ENCODE results near the gene KCNJ14.
A peak's percentile ranks its signal among the peaks of the same experiment; 100 is the strongest.

Gene KCNJ14

DNA sequence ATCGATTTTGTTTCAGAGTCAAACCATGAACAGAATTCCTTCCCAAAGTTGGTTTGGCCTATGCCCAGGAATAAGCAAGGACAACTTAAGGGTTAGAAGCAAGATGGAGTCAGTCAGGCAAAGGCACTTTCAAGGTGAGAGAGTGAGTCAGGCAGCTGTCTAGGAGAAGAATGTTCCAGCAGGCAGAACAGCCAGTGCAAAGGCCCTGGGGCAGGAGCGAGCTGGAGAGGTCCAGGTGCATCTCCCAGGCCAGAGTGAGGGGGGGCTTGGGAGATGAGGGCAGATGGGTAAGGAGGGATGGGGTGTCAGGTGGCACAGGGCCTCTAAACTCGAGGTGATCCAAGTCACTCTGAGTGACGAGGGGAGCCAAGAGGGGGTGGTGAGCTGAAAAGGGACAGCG, 18.8 kb upstream of the KCNJ14 start:
- Mint-ChIP-seq H3K27ac (ENCODE audit: low read depth) (no peak overlapping the region), H3K9me3 (no peaks in the 10 kb centered on the region), H3K4me3 (no peak overlapping the region), H3K36me3 (ENCODE audit: insufficient read depth) (peaks cover 3% of the 10 kb centered on the region), H3K4me1 (peaks cover 1% of the 10 kb centered on the region), H3K27me3 (peaks cover 32% of the 10 kb centered on the region)
- ATAC-seq (replicated peaks; ENCODE audit: extremely low read depth, poor library complexity, severe bottlenecking) (no peak), DNase-seq (ENCODE audit: low spot score in 2 of 2) (no peak)

DNA sequence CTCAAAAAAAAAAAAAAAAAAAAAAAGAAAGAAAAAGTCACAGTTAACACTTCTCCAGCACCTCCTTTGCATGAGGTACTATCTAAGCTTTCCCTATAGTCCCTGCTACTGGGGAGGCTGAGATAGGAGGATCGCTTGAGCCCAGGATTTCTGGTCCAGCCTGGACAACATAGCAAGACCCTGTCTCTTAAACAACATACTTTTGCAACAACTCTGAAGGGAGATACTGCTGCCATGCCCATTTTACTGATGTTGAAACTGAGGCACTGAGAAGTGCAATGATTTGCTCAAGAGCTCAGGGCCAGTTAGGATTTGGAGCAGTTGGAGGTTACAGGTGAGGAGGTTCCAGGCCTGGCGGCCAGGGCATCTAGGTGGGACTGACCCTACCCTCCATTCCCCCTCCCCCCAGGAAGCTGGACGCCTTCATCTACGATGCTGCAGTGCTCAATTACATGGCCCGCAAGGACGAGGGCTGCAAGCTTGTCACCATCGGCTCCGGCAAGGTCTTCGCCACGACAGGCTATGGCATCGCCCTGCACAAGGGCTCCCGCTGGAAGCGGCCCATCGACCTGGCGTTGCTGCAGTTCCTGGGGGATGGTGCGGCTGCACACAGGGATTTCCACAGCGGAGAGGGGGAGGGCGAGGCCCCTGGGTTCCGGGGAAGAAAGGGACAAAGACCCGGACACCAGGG, 13.9 kb upstream of the KCNJ14 start:
- Mint-ChIP-seq H3K27ac (ENCODE audit: low read depth) (no peak overlapping the region), H3K27me3 (peaks cover 34% of the 10 kb centered on the region), H3K4me3 (peak overlapping the region; percentile 69), H3K9me3 (no peaks in the 10 kb centered on the region), H3K4me1 (peaks cover 28% of the 10 kb centered on the region), H3K36me3 (ENCODE audit: insufficient read depth) (peaks cover 14% of the 10 kb centered on the region)
- DNase-seq (ENCODE audit: low spot score in 2 of 2), result no peak
- ATAC-seq (replicated peaks; ENCODE audit: extremely low read depth, poor library complexity, severe bottlenecking), result no peak

DNA sequence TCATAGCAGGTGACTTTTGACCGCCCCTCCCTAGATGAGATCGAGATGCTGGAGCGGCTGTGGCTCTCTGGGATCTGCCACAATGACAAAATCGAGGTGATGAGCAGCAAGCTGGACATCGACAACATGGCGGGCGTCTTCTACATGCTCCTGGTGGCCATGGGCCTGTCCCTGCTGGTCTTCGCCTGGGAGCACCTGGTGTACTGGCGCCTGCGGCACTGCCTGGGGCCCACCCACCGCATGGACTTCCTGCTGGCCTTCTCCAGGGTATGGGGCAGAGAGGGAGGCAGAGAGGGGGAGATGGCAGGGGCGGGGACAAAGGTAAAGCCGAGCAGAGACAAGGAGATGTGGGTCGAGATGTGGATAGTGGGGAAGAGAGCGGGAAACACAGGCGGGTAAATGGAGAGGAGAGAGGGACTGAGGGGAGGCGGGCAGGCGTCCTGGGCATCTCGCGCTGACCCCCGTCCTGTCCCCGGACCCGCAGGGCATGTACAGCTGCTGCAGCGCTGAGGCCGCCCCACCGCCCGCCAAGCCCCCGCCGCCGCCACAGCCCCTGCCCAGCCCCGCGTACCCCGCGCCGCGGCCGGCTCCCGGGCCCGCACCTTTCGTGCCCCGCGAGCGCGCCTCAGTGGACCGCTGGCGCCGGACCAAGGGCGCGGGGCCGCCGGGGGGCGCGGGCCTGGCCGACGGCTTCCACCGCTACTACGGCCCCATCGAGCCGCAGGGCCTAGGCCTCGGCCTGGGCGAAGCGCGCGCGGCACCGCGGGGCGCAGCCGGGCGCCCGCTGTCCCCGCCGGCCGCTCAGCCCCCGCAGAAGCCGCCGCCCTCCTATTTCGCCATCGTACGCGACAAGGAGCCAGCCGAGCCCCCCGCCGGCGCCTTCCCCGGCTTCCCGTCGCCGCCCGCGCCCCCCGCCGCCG, 13.0 kb upstream of the KCNJ14 start:
- ATAC-seq (replicated peaks; ENCODE audit: extremely low read depth, poor library complexity, severe bottlenecking), result no peak
- peak overlapping the region; percentile 69 for H3K4me3 Mint-ChIP-seq
- peaks cover 28% of the 10 kb centered on the region for H3K4me1 Mint-ChIP-seq
- no peak for DNase-seq (ENCODE audit: low spot score in 2 of 2)
- peaks cover 25% of the 10 kb centered on the region for H3K27me3 Mint-ChIP-seq
- H3K9me3 Mint-ChIP-seq, result no peaks in the 10 kb centered on the region
- H3K27ac Mint-ChIP-seq (ENCODE audit: low read depth), result no peak overlapping the region
- H3K36me3 Mint-ChIP-seq (ENCODE audit: insufficient read depth), result peaks cover 19% of the 10 kb centered on the region

DNA sequence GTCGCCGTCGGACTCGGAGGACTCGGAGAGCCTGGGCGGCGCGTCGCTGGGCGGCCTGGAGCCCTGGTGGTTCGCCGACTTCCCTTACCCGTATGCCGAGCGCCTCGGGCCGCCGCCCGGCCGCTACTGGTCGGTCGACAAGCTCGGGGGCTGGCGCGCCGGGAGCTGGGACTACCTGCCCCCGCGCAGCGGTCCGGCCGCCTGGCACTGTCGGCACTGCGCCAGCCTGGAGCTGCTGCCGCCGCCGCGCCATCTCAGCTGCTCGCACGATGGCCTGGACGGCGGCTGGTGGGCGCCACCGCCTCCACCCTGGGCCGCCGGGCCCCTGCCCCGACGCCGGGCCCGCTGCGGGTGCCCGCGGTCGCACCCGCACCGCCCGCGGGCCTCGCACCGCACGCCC, 12.1 kb upstream of the KCNJ14 start:
- ATAC-seq (replicated peaks; ENCODE audit: extremely low read depth, poor library complexity, severe bottlenecking), result no peak
- Mint-ChIP-seq H3K36me3 (ENCODE audit: insufficient read depth) (peaks cover 24% of the 10 kb centered on the region), H3K27me3 (peaks cover 18% of the 10 kb centered on the region), H3K4me1 (peaks cover 31% of the 10 kb centered on the region), H3K9me3 (no peaks in the 10 kb centered on the region), H3K4me3 (no peak overlapping the region), H3K27ac (ENCODE audit: low read depth) (no peak overlapping the region)
- DNase-seq (ENCODE audit: low spot score in 2 of 2), result no peak

DNA sequence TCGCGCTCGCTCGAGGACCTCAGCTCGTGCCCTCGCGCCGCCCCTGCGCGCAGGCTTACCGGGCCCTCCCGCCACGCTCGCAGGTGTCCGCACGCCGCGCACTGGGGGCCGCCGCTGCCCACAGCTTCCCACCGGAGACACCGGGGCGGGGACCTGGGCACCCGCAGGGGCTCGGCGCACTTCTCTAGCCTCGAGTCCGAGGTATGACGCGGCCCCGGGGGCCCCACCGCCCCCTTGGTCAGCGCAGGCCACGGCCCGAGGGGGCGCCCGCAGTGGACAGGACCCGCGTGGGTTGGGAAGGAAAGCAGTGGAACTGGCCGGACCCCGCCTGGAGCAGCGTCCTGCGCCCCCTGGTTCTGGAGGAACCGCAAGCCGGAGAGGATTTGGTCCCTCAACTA, 11.6 kb upstream of the KCNJ14 start:
- ATAC-seq (replicated peaks; ENCODE audit: extremely low read depth, poor library complexity, severe bottlenecking) (no peak), DNase-seq (ENCODE audit: low spot score in 2 of 2) (no peak)
- Mint-ChIP-seq H3K27ac (ENCODE audit: low read depth) (no peak overlapping the region), H3K36me3 (ENCODE audit: insufficient read depth) (peaks cover 28% of the 10 kb centered on the region), H3K4me1 (peaks cover 36% of the 10 kb centered on the region), H3K27me3 (peaks cover 18% of the 10 kb centered on the region), H3K9me3 (no peaks in the 10 kb centered on the region), H3K4me3 (peak overlapping the region; percentile 94)

DNA sequence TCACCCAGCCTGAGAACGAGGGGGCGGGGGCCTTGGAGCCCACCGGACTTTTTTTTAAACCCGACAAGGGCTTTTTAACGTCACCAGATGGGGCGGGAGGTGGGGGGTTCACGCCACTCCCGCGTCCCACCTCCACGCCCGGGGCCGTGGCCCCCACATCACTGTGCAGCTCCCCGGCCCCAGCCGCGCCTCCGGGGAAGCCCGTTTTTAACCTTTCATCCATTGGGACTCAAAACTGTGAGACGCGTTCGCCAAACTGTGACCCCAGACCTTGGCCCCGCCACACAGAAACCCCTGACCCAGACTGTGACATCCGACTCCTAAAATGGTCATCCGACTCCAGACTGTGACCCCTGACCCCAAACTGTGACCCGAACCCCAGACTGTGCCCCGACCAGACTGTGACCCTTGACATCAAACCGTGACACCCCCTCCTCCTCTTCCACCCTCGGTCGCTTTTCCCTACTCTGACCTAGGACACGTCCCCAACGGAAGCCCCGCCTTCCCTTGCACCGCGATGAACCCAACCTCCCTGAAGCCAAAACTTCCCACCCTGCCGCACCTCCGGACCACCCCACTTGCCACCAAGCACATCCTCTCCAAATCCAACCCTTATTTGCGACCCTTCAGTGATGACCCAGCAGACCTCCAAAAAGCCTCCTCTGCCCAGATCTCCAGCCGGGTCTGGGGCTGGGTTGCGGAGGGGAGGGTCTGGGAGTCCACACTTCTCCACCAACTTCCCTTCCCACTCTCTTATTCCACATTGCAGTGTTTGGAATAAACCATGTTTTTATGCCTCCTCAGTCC, 11.0 kb upstream of the KCNJ14 start:
- peaks cover 42% of the 10 kb centered on the region for H3K4me1 Mint-ChIP-seq
- no peak overlapping the region for H3K27ac Mint-ChIP-seq (ENCODE audit: low read depth)
- H3K36me3 Mint-ChIP-seq (ENCODE audit: insufficient read depth), result peaks cover 32% of the 10 kb centered on the region
- peak overlapping the region; percentile 94 for H3K4me3 Mint-ChIP-seq
- DNase-seq (ENCODE audit: low spot score in 2 of 2) (no peak), ATAC-seq (replicated peaks; ENCODE audit: extremely low read depth, poor library complexity, severe bottlenecking) (no peak)
- no peaks in the 10 kb centered on the region for H3K9me3 Mint-ChIP-seq
- peaks cover 18% of the 10 kb centered on the region for H3K27me3 Mint-ChIP-seq

DNA sequence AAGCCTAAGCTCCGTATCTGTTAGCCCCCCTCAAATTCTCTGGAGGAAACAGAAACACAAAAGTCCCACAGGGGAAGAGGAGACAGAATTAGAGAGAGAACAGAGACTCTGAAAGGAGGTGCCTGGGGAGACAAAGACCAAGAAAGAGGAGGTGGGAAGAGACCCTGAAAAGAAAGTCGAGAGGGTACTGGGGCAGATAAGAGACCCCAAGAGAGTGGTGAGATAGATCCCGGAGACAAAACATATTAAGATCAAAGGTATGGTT, 10.5 kb upstream of the KCNJ14 start:
- Mint-ChIP-seq H3K27me3 (peaks cover 18% of the 10 kb centered on the region), H3K4me3 (peak overlapping the region; percentile 94), H3K9me3 (no peaks in the 10 kb centered on the region), H3K27ac (ENCODE audit: low read depth) (no peak overlapping the region), H3K4me1 (peaks cover 42% of the 10 kb centered on the region), H3K36me3 (ENCODE audit: insufficient read depth) (peaks cover 35% of the 10 kb centered on the region)
- ATAC-seq (replicated peaks; ENCODE audit: extremely low read depth, poor library complexity, severe bottlenecking), result no peak
- DNase-seq (ENCODE audit: low spot score in 2 of 2), result no peak

DNA sequence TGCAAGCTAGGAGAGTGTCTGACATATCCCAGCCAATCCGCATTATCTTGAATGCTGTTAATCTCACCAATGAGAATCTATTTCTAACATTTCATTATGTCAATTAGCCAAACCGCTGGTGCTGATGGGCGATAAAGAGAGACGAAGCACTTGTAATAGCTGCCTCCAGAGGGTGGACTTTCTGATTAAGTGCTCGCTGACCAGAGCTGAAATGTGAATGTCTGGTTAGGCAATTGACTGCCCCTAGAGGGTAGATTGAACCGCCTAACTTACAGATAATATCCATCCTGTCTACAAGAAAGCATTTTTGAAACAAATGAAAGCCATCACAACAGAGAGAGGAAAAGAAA, 10.1 kb upstream of the KCNJ14 start:
- Mint-ChIP-seq H3K27ac (ENCODE audit: low read depth) (peak overlapping the region; percentile 95), H3K4me1 (peaks cover 42% of the 10 kb centered on the region), H3K4me3 (peak overlapping the region; percentile 94), H3K27me3 (peaks cover 18% of the 10 kb centered on the region), H3K9me3 (no peaks in the 10 kb centered on the region), H3K36me3 (ENCODE audit: insufficient read depth) (peaks cover 38% of the 10 kb centered on the region)
- ATAC-seq (replicated peaks; ENCODE audit: extremely low read depth, poor library complexity, severe bottlenecking), result peak; percentile 40
- no peak for DNase-seq (ENCODE audit: low spot score in 2 of 2)

DNA sequence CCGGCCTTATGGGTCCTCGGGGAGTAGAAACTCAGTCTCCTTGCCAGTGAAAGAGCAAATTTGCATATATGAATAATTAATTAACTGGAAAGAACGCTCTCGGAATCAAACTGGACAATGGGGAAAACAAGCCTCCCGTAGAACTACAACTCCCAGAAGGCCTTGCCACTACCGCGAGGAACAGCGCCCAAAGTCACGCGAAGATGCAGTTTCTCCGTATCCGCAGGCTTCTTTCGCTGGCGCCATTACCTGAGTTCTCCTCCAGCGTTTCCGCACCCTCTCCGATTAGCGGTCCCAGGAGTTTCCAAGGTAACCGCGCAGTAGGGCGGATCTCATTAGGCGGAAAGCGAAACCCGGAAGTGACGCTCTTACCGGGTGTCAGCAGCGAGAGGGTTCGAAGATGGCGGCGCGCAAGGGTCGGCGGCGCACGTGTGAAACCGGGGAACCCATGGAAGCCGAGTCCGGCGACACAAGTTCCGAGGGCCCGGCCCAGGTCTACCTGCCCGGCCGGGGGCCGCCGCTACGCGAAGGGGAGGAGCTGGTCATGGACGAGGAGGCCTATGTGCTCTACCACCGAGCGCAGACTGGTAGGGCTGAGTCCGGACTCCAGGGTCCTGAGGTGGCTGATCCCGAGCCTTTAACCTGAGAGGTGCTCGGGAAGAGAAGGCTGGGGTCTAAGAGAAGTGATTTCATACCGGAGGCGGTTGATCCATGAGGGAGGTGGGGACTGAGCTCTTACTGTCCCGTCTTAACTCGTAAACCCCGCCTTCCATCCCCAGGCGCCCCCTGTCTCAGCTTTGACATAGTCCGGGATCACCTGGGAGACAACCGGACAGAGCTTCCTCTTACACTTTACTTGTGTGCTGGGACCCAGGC, 9.5 kb upstream of the KCNJ14 start, which contains the start of gene GRWD1:
Gene GRWD1, plus strand, starts transcription at position 378 of the 876 bp plus-strand sequence. Its CDS starts 23 bp downstream, at position 401.
- Mint-ChIP-seq H3K4me1 (peaks cover 42% of the 10 kb centered on the region), H3K27ac (ENCODE audit: low read depth) (peak within 1 kb of the TSS; percentile 95), H3K36me3 (ENCODE audit: insufficient read depth) (peaks cover 42% of the 10 kb centered on the region), H3K27me3 (peaks cover 18% of the 10 kb centered on the region), H3K9me3 (no peaks in the 10 kb centered on the region), H3K4me3 (peak within 1 kb of the TSS; percentile 94)
- ATAC-seq (replicated peaks; ENCODE audit: extremely low read depth, poor library complexity, severe bottlenecking) (peak; percentile 90), DNase-seq (ENCODE audit: low spot score in 2 of 2) (peak; percentile 77 to 93)

DNA sequence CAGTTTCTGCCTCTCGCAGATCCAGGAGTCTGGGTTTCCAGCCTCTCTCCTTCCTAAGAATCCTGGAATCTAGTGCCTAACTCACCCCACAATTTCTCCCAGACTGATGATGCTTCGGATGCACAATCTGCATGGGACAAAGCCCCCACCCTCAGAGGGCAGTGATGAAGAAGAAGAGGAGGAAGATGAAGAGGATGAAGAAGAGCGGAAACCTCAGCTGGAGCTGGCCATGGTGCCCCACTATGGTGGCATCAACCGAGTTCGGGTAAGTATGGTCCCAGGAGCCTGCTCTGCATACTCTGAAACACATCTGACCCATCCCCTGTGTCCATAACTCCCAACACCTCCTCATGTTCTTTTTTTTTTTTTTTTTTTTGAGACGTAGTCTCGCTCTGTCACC, 8.8 kb upstream of the KCNJ14 start:
- H3K4me3 Mint-ChIP-seq, result peak overlapping the region; percentile 94
- H3K4me1 Mint-ChIP-seq, result peaks cover 40% of the 10 kb centered on the region
- no peak for ATAC-seq (replicated peaks; ENCODE audit: extremely low read depth, poor library complexity, severe bottlenecking)
- no peak for DNase-seq (ENCODE audit: low spot score in 2 of 2)
- peaks cover 48% of the 10 kb centered on the region for H3K36me3 Mint-ChIP-seq (ENCODE audit: insufficient read depth)
- no peaks in the 10 kb centered on the region for H3K9me3 Mint-ChIP-seq
- H3K27ac Mint-ChIP-seq (ENCODE audit: low read depth), result peak overlapping the region; percentile 95
- peaks cover 15% of the 10 kb centered on the region for H3K27me3 Mint-ChIP-seq

DNA sequence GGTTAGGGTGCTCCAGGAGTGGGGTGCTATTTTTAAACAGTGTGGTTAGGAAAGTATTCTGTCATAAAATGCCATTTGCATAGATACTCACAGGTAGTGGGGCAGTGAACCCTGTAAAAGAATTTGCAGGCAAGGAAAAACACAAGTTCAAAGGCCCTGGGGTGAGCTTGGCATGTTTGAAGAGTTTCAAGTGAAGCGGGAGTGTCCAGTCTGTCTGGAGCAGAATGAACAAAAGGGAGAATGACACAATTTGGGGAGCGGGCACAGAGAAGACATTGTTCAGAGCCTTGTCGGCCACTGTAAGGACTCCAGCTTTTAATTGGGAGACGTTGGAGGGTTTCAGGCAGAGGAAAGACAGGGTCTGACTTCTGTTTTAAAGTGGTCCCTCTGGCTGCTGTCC, 6.8 kb upstream of the KCNJ14 start:
- H3K9me3 Mint-ChIP-seq, result no peaks in the 10 kb centered on the region
- peaks cover 33% of the 10 kb centered on the region for H3K4me1 Mint-ChIP-seq
- no peak overlapping the region for H3K4me3 Mint-ChIP-seq
- H3K27me3 Mint-ChIP-seq, result peaks cover 7% of the 10 kb centered on the region
- DNase-seq (ENCODE audit: low spot score in 2 of 2) (no peak), ATAC-seq (replicated peaks; ENCODE audit: extremely low read depth, poor library complexity, severe bottlenecking) (no peak)
- no peak overlapping the region for H3K27ac Mint-ChIP-seq (ENCODE audit: low read depth)
- peaks cover 61% of the 10 kb centered on the region for H3K36me3 Mint-ChIP-seq (ENCODE audit: insufficient read depth)

DNA sequence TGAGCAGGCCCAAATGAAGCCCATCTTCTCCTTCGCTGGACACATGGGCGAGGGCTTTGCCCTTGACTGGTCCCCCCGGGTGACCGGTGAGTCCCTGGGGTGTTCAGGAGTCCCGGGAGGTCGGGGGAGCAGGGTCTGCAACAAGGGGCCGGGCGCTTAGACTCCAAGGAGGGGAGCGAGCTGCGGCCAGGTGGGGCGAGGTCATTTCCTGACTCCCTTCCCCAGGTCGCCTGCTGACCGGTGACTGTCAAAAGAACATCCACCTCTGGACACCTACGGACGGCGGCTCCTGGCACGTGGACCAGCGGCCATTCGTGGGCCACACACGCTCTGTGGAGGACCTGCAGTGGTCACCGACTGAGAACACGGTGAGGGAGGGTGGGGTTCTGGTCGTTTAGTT, 4.9 kb upstream of the KCNJ14 start:
- Mint-ChIP-seq H3K27me3 (no peaks in the 10 kb centered on the region), H3K4me3 (no peak overlapping the region), H3K27ac (ENCODE audit: low read depth) (no peak overlapping the region), H3K9me3 (no peaks in the 10 kb centered on the region), H3K36me3 (ENCODE audit: insufficient read depth) (peaks cover 61% of the 10 kb centered on the region), H3K4me1 (peaks cover 28% of the 10 kb centered on the region)
- ATAC-seq (replicated peaks; ENCODE audit: extremely low read depth, poor library complexity, severe bottlenecking), result no peak
- no peak for DNase-seq (ENCODE audit: low spot score in 2 of 2)

Data from central memory CD8-positive, alpha-beta T cell (primary cell).